ENCODE data around the gene SLAMF9.
"Not testable (repeated sequence)": the region's sequence is repeated elsewhere in the genome, so short reads cannot be mapped to it uniquely, and the experiment has no call there.

Gene SLAMF9

GRCh38 chr1:159920202-159920601, 33.8 kb downstream of the SLAMF9 start:
- DNase-seq (ENCODE audit: low spot score), result no peak

GRCh38 chr1:159919236-159919865, 34.7 kb downstream of the SLAMF9 start:
- DNase-seq (ENCODE audit: low spot score), result no peak

GRCh38 chr1:159918352-159919200, 35.5 kb downstream of the SLAMF9 start:
- DNase-seq (ENCODE audit: low spot score), result no peak

GRCh38 chr1:159917533-159918351, 36.3 kb downstream of the SLAMF9 start:
- DNase-seq (ENCODE audit: low spot score), result no peak

- no peak for DNase-seq (ENCODE audit: low spot score)
These were observed 37.6 kb downstream of the SLAMF9 start for GRCh38 chr1:159916242-159917051.

- DNase-seq (ENCODE audit: low spot score), result no peak
These were observed 38.3 kb downstream of the SLAMF9 start for GRCh38 chr1:159915571-159916241.

- no peak for DNase-seq (ENCODE audit: low spot score)
These were observed 39.6 kb downstream of the SLAMF9 start for GRCh38 chr1:159914252-159915018.

GRCh38 chr1:159913451-159914192, 40.4 kb downstream of the SLAMF9 start:
- no peak for DNase-seq (ENCODE audit: low spot score)

GRCh38 chr1:159911326-159912070, 42.5 kb downstream of the SLAMF9 start:
- no peak for DNase-seq (ENCODE audit: low spot score)

- no peak for DNase-seq (ENCODE audit: low spot score)
These were observed 45.8 kb downstream of the SLAMF9 start for GRCh38 chr1:159908031-159908940.

GRCh38 chr1:159906960-159907359, 47.1 kb downstream of the SLAMF9 start:
- DNase-seq (ENCODE audit: low spot score), result no peak

GRCh38 chr1:159904036-159904435, 50.0 kb downstream of the SLAMF9 start:
- not testable (repeated sequence) for DNase-seq (ENCODE audit: low spot score)

- no peak for DNase-seq (ENCODE audit: low spot score)
These were observed 51.5 kb downstream of the SLAMF9 start for GRCh38 chr1:159902541-159902940.

Measured in HuH-7.5 (cell line).